Activated CD4-positive, alpha-beta T cell treated with anti-CD3 and anti-CD28 coated beads, Interleukin-2, amount 50 U/mL, for 16 hours (primary cell): Measurements from ENCODE around the gene ERCC3.
"Not testable (repeated sequence)": the region's sequence is repeated elsewhere in the genome, so short reads cannot be mapped to it uniquely, and the experiment has no call there.

Experiments used
- DNase-seq: peaks from one replicate; pipeline ENCODE4 v3.0.0-alpha.2; 2020

ERCC3 gene

GRCh38 chr2:127278959-127279358 lies 15.0 kb downstream of the ERCC3 start:
- no peak for DNase-seq

GRCh38 chr2:127277028-127277427 lies 16.9 kb downstream of the ERCC3 start:
- no peak for DNase-seq

DNA sequence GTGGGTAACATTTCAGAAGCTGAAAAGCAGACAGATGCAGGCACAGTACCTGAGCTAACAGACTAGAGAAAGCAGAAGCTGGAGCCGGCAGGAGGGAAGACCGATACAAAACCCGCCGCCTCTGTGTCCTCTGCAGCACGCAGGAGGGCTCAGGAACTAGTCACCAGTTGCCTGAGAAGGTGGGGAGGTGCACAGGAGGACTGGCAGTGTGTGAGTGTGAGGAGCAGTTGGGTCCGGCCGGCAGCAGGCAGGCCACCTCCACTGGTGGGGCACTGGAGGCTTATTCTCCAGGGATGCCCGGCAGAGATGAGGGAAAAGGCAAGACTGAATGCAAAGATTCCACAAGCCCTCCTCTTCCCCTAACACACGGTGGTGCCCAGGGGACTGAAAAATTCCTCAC lies 18.2 kb downstream of the ERCC3 start:
- no peak for DNase-seq

GRCh38 chr2:127275356-127275755 lies 18.6 kb downstream of the ERCC3 start:
- no peak for DNase-seq

DNA sequence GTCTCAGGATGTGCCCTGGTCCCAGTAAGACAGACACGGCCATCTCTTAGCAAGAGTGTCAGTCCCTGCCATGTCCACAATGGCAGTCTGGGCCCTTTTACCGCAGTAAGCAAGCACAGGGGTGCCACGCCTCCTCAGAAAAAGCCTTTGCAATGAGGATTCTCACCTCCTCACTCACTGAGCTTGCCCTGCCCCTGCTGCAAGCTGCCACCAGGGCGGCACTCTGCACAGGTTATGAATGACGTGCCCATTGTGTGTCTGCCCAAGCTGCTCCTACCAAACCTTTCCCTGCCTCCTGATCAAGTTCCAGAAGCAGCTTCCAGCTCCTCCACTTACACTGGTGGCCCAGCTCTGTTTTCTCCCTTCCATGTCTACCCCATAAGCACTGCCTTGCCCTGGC lies 23.3 kb downstream of the ERCC3 start:
- DNase-seq = peak; percentile 6

DNA sequence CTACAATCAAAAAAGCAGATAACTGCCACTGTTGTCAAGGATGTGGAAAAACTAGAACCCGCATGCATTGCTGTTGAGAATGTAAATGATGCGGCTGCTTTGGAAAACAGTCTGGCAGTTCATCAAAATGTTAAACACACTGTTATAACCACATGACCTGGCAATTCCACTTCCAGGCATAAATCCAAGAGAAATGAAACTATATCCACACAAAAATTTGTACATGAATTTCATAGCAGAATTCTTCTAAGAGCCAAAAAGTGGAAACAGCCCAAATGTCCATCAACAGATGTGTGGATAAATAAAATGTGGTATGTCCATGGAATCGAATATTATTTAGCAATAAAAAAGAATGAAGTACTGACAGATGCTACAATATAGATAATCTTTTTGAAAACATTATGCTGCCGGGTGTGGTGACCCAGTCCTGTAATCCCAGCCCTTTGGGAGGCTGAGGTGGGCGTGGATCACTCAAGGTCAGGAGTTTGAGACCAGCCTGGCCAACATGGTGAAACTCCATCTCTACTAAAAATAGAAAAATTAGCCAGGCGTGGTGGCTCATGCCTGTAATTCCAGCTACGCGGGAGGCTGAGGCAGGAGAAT lies 32.0 kb downstream of the ERCC3 start:
- DNase-seq = no peak

- no peak for DNase-seq
Measured at GRCh38 chr2:127259355-127259754, 34.6 kb downstream of the ERCC3 start.

DNA sequence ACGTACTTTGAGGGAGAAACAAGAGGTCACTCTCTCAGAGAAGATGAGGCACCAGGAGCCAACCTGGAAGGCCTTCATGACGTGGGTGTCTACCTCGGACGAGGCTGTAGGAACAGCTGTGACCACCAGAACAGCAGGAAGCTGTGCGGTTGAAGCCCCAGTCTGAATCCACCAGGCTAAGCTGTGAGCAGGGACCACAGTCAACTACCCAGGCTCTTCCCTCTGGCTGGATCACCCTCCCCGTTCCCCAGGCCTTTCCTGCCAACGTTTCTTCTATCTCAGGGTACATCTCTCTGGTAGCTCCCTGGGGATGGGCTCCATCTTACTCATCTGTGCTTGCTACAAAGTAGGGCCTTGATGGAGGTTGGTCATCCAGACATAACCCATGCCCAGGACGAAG lies 37.1 kb downstream of the ERCC3 start:
- no peak for DNase-seq

GRCh38 chr2:127256381-127256780 lies 37.6 kb downstream of the ERCC3 start:
- DNase-seq = no peak

GRCh38 chr2:127255721-127256120 lies 38.2 kb downstream of the ERCC3 start:
- DNase-seq = no peak

DNA sequence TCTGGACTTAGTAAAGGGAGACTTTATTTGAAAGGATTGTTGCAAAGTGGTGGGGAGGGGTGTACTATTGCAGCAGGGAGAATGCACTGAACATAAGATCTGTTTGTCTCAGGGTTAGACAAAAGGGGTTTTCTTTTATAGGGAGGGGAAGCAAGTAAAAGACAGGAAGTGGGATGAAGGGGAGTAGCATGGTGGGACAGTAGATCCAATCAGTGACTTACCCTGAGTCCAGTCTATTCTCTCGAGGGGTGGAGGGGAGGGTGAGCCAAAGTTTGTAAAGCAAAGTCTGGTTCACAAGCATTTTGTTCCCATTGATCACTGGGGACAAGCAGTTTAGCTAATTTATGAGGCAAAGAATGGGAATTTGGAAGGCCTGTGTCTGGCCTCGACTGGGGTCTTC lies 38.8 kb downstream of the ERCC3 start:
- no peak for DNase-seq

- DNase-seq = no peak
Measured at GRCh38 chr2:127254386-127254981, 39.5 kb downstream of the ERCC3 start.

DNA sequence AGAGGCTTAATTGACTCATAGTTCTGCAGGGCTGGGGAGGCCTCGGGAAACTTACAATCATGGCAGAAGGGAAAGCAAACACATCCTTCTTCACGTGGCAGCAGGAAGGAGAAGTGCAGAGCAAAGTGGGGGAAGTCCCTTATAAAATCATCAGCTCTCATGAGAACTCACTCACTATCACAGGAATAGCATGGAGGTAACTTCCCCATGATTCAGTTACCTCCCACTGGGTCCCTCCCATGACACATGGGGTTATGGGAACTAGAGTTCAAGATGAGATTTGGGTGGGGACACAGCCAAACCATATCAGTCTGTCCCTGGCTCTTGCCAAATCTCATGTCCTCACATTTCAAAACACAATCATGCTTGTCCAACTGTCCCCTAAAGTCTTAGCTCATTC lies 52.8 kb downstream of the ERCC3 start:
- DNase-seq = not testable (repeated sequence)

DNA sequence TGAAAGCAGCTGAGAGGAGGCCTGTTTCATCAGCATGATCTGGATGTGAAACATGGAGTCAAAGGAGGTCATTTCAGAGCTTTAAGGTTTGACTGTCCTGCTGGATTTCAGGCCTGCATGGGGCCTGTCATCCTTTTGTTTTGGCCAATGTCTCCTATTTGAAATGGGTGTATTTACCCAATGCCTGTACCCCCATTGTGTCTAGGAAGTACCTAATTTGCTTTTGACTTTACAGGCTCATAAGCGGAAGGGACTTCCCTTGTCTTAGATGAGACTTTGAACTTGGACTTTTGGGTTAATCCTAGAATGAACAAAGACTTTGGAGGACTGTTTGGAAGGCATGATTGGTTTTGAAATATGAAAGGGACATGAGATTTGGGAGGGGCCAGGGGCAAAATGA lies 54.5 kb downstream of the ERCC3 start:
- DNase-seq = no peak

DNA sequence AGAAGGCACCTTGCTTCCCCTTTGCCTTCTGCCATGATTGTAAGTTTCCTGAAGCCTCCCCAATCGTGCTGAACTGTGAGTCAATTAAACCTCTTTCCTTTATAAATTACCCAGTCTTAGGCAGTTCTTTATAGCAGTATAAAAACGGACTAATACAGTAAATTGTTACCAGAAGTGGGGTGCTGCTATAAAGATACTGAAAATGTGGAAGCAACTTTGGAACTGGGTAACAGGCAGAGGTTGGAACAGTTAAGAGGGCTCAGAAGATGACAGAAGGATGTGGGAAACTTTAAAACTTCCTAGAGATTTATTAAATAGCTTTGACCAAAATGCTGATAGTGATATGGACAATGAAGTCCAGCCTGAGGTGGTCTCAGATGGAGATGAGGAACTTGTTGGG lies 56.2 kb downstream of the ERCC3 start:
- DNase-seq = not testable (repeated sequence)

DNA sequence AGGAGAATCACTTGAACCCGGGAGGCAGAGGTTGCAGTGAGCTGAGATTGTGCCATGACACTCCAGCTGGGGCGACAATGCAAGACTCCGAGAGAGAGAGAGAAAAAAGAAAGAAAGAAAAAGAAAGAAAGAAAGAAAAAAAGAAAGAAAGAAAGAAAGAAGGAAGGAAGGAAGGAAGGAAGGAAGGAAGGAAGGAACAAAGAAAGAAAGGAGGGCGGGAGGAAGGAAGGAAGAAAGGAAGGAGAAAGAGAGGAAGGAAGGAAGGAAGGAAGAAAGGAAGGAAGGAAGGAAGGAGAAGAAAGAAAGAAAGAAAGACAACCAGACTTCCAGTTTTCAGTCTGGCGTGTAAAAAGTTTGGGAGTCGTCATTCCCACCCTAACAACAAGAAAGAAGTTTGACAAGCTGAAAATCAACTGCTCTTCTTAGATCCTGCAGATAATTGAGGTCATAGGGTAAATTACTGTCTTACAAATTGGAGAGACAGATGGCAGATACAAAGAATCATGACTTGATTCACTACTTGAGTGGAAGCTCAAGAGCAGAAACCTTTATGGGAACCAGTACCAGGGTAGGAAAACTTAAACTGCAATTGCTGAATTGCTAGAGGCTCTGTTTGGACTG lies 58.8 kb downstream of the ERCC3 start:
- DNase-seq = no peak

- DNase-seq = no peak
Measured at GRCh38 chr2:127233710-127234109, 60.2 kb downstream of the ERCC3 start.

GRCh38 chr2:127231130-127231865 lies 62.6 kb downstream of the ERCC3 start:
- DNase-seq = no peak

DNA sequence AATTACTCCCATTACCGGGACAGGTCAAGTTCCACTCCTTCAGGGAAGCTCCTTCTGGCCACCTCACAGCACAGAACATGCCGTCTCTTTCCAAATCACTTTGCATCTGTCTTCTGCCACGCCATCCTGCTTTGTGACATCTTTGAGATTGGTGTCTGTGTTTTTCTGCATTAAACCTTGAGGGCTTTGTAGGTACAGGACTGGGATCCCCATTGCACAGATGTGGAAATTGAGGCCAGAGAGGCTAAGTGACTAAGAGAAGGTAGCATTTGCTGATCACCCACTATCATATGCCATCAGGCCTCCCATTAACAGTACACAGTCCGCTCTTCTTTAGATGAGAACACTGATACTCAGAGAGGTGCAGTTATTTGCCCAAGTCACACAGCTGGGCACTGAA lies 64.4 kb downstream of the ERCC3 start:
- DNase-seq = no peak

DNA sequence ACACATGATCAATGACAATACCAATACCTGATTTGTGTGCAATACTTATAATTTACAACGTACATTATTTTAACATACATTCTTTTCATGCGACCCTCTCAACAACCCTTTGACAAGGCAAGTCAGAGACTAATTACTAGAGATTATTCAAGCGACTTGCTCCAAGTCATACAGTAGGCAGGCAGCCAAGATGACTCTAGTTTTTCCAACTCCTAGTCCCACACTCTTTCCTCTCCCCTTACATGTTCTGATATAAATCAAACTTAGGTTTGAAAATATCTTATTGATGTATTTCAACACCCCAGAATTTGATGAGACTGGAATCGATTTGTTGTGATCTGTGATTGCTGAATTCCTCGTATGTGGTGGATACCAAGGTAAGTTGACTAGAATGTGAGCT lies 65.8 kb downstream of the ERCC3 start:
- no peak for DNase-seq

DNA sequence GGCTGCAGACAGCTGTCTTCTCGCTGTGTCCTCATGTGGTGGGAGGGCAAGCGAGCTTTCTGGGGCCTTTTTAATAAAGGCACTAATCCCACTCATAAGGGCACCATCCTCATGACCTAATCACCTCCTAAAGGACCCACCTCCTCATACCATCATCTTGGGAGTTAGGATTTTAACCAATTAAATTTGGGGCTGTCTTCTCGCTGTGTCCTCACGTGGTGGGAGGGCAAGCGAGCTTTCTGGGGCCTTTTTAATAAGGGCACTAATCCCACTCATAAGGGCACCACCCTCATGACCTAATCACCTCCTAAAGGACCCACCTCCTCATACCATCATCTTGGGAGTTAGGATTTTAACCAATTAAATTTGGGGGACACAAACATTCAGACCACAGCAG lies 66.7 kb downstream of the ERCC3 start:
- not testable (repeated sequence) for DNase-seq

DNA sequence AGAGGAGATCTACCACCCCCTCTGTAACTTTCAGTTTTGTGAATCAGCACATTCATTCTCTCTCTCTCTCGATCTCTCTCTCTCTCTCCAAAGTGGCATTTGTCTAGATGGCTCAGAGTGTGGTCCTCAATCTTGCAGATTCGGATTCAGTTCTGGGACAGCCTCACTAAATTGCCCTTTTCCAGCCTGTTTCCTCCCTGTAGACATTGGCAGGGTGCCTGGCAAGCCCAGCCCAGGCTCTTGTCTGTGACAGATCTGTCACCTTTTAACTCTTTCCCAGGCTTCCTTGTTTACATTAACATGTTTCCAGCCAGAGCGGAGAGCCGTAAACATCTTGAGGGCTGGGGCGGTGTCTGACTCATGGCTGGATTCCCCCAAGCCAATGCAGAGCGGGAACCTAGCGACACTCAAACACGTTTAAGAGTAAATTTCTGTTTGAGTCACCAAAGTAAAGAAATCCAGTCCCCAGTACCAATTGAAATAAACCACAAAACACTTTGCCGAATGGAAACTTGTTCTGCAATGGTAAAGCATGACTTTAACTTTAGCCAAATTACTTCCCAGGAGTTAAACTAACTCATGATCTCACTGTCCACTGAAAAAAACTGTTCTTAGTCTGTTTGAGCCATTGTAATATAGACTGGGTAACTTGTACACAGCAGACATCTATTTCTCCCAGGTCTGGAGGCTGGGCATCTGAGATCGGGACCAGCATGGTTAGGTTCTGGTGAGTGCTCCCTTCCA lies 67.3 kb downstream of the ERCC3 start:
- peak; percentile 85 for DNase-seq

DNA sequence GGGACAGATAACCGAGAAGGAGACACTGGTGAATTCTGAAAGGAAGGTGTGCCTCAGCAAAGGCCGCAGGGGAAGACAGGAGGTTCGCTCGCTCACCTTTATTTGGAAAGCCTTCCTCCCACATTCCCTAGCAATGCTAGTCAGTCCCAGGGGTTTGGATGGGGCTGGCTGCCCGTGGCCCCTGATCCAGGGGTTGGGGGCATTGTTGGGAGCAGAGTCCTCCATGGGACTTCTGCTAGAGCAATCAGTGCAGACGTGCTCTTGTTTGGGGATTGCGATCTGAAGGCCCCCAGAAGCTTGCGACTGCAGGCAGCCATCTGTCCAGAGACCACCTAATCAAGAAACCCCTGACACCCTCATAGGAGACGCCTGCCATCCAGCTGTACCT lies 67.8 kb downstream of the ERCC3 start:
- DNase-seq = no peak
